AG10803 (cell line): Measurements from ENCODE around the gene OTOA.

Source experiments
- DNase-seq: peaks from one replicate; pipeline ENCODE4 v3.0.0; 2010; ENCODE audit warnings: low read depth
- H3K4me3 ChIP-seq: 2 replicates; pipeline ENCODE4 v1.5.1; 2011; ENCODE audit warnings: mild to moderate bottlenecking, low read length, control low read depth
- TF ChIP-seq, protein P1 (sequence below): conservative IDR thresholded peaks from 2 replicates; pipeline ENCODE4 v1.5.1; 2011; ENCODE audit warnings: mild to moderate bottlenecking, low read length, control low read depth, inconsistent platforms

Gene OTOA

DNA sequence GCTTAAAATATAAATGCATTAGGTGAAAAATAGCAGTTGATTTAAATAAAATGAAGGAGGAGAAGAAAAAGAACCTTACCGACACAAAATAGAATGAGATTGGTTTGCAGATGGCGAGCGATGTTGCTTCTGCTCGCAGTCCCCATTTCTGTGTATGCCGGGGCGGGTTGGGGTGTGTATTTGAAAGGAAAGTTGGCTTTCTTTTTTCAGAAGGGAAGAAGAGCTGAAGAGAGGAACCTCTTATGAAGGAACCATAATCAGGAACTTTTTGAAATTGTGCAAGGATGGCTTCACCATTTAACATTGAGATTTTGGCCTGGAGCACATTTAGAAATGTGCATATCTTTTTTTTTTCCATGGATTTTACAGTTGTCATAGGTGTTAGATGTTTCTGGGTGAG lies 11.3 kb upstream of the OTOA start, which contains the start of gene IGSF6:
Gene IGSF6 (minus strand): TSS at position 156 of the 400 bp plus-strand sequence. CDS start 10 bp downstream, at position 146.
- TF ChIP-seq, protein P1, sequence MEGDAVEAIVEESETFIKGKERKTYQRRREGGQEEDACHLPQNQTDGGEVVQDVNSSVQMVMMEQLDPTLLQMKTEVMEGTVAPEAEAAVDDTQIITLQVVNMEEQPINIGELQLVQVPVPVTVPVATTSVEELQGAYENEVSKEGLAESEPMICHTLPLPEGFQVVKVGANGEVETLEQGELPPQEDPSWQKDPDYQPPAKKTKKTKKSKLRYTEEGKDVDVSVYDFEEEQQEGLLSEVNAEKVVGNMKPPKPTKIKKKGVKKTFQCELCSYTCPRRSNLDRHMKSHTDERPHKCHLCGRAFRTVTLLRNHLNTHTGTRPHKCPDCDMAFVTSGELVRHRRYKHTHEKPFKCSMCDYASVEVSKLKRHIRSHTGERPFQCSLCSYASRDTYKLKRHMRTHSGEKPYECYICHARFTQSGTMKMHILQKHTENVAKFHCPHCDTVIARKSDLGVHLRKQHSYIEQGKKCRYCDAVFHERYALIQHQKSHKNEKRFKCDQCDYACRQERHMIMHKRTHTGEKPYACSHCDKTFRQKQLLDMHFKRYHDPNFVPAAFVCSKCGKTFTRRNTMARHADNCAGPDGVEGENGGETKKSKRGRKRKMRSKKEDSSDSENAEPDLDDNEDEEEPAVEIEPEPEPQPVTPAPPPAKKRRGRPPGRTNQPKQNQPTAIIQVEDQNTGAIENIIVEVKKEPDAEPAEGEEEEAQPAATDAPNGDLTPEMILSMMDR = no peak
- no peak for DNase-seq
- H3K4me3 ChIP-seq = no peak within 1 kb of the TSS

DNA sequence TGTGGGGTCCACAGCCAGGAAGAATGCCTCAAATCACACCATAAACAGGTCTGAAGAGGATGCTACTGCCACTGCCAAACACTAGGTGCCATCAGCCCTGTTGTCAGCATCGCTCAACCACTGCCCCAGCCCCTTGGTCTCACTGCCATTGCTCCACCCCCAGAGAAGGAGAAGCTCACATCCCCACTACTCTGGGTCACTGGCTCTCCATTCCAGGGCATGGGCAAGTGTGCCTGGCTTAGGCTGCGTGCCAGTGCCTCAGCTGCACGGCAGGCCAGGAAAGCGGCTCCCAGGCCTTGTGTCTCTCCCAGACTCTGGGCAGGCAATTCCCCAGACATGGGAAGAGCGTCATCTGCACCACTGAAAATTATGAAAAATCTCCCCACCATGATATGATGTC lies 10.2 kb upstream of the OTOA start:
- TF ChIP-seq, protein P1 = no peak
- H3K4me3 ChIP-seq = no peak overlapping the region
- no peak for DNase-seq

DNA sequence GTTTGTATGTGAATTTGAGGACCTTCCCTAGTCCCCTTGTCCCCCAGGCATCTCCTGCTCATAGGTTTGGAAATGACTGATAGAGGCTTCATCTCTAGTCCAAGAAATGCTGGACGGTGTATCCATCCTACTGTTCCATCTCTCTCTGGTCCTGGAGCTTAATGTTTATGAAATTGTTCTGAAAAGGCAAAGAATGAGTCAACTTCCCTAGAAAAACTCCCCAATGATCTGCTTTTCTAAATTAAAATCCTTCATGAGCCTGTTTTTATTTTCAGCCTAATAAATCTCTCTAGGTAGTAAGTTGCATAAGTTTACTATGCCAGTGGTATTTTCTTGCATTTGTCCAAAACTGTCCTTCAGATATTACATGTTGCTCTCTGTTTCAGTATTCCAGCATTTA lies 9.3 kb upstream of the OTOA start:
- TF ChIP-seq, protein P1 = no peak
- H3K4me3 ChIP-seq = no peak overlapping the region
- no peak for DNase-seq

DNA sequence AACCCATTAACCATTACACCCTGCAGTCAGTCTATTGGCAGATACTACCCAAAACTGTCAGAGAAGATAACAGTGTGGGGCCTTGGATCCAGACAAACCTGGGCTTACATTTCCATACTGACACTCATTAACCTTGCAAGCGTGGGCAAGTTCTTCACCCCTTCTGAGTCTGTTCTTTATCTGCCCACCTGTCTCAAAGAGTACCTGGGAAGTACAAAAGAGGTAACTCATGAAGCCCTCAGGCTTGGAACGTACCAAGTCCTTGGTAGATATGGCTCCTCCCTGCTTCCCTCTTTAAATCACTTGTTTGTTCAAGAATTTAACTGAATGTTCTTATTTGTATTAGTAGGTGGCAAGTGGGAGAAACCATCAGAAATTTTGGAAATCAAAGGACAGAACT lies 8.9 kb upstream of the OTOA start:
- TF ChIP-seq, protein P1 = no peak
- no peak overlapping the region for H3K4me3 ChIP-seq
- DNase-seq = no peak

DNA sequence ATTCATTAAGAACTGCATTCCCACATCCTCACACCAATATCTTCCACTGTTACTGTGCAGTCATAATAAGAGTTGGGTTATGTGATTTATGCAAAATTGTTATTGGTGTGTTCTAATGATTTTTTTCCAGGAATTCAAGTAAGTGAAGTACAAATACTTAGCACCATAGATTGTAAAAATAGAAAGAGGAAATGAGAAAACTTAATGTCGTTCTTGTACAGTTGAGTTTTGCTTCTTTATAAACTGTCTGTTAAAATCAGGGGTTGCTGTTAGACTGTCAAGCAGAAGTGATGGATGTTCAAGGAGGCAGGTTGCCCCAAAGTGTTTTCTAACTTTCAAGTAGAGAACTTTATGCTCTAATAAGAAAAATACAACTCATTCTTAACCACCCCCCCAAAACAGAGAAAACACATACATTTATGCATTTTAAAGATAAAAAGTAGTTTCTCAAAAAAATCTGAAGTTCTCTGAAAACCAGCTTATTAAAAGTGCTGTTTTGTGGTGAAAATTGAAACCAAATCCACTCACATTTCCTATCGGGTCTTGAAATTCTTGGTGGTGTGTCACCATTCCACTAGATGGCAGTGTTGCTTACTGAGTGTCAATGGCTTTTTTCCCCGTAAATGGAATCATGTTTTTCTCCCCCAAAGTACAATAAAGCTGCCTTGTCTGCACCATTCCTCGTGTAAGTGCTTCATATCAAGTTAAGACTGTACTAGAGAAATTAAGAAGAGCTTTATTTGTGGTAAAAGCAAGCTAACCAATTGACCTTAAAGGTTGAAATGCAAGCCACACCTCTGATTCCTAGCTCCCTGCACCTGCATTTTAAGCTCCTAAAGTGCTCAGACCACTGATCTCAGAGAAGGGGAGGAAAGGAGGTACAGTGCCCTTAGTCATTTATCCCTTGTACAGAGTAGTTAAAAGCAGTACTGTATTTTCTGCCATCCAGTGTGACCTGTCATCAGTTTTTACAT lies 6.7 kb upstream of the OTOA start:
- peak; percentile 63 for DNase-seq
- TF ChIP-seq, protein P1 = peak; percentile 94

DNA sequence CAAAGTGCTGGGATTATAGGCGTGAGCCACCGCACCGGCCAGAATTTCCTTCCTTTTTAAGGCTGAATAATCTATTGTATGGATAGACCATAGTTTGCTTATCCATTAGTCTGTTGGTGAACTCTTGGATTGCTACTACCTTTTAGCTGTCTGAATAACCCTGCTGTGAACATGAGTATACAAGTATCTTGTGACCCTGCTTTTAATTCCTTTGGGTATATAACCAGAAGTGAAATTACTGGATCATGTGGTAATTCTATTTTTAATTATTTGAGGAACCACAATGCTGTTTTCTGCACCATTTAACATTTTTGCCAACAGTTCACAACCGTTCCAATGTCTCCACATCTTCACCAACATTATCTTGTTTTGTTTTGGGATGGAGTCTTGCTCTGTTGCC lies 4.6 kb upstream of the OTOA start:
- H3K4me3 ChIP-seq = no peak overlapping the region
- TF ChIP-seq, protein P1 = no peak
- no peak for DNase-seq

More for the DNA sequence above, 6.7 kb upstream of the OTOA start:
- no peak overlapping the region for H3K4me3 ChIP-seq
